ENCODE results near the gene AK4.

The AK4 gene

GRCh38 chr1:65195495-65196417 is 47.8 kb downstream of the AK4 start:
- Histone ChIP-seq H3K27me3 (ENCODE audit: insufficient read depth, poor library complexity, severe bottlenecking) (no peaks in the 10 kb centered on the region), H3K4me3 (ENCODE audit: severe bottlenecking) (no peak overlapping the region), H3K36me3 (ENCODE audit: low read depth) (peaks cover 56% of the 10 kb centered on the region), H3K4me1 (ENCODE audit: insufficient read depth, poor library complexity, severe bottlenecking) (no peaks in the 10 kb centered on the region), H3K27ac (ENCODE audit: poor library complexity, severe bottlenecking) (no peak overlapping the region), H3K9me3 (ENCODE audit: severe bottlenecking) (no peaks in the 10 kb centered on the region)
- TF ChIP-seq, protein P1, sequence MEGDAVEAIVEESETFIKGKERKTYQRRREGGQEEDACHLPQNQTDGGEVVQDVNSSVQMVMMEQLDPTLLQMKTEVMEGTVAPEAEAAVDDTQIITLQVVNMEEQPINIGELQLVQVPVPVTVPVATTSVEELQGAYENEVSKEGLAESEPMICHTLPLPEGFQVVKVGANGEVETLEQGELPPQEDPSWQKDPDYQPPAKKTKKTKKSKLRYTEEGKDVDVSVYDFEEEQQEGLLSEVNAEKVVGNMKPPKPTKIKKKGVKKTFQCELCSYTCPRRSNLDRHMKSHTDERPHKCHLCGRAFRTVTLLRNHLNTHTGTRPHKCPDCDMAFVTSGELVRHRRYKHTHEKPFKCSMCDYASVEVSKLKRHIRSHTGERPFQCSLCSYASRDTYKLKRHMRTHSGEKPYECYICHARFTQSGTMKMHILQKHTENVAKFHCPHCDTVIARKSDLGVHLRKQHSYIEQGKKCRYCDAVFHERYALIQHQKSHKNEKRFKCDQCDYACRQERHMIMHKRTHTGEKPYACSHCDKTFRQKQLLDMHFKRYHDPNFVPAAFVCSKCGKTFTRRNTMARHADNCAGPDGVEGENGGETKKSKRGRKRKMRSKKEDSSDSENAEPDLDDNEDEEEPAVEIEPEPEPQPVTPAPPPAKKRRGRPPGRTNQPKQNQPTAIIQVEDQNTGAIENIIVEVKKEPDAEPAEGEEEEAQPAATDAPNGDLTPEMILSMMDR (IDR thresholded peaks at IDR 0.05; ENCODE audit: poor library complexity, severe bottlenecking): no peak
- ATAC-seq (ENCODE audit: low read depth): no peak
- DNase-seq (ENCODE audit: low spot score): no peak

GRCh38 chr1:65196926-65197325 is 48.9 kb downstream of the AK4 start:
- no peaks in the 10 kb centered on the region for H3K9me3 ChIP-seq (ENCODE audit: severe bottlenecking)
- H3K4me3 ChIP-seq (ENCODE audit: severe bottlenecking): no peak overlapping the region
- H3K4me1 ChIP-seq (ENCODE audit: insufficient read depth, poor library complexity, severe bottlenecking): no peaks in the 10 kb centered on the region
- H3K27ac ChIP-seq (ENCODE audit: poor library complexity, severe bottlenecking): no peak overlapping the region
- peaks cover 51% of the 10 kb centered on the region for H3K36me3 ChIP-seq (ENCODE audit: low read depth)
- no peak for DNase-seq (ENCODE audit: low spot score)
- TF ChIP-seq, protein P1 (IDR thresholded peaks at IDR 0.05; ENCODE audit: poor library complexity, severe bottlenecking): no peak
- no peaks in the 10 kb centered on the region for H3K27me3 ChIP-seq (ENCODE audit: insufficient read depth, poor library complexity, severe bottlenecking)
- no peak for ATAC-seq (ENCODE audit: low read depth)

DNA sequence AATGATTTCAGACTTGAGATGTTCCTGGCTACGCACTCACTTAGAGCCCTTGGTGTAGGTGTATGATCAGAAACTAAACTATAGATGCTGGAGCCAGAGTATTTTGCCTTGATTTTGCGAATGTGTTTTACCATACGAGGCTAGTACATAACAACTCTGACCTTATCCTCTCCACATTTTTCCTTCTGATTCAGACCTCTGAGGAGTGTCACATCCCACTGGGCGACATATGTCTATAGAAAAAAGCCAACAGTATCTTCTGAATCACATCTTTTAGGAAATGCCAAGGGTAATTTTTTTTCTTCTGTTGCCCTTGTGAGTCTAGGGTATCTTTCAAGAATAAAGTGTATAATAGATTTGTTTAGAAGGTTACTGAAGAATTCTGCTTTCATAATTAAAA is 49.6 kb downstream of the AK4 start:
- TF ChIP-seq, protein P1 (IDR thresholded peaks at IDR 0.05; ENCODE audit: poor library complexity, severe bottlenecking): no peak
- H3K4me1 ChIP-seq (ENCODE audit: insufficient read depth, poor library complexity, severe bottlenecking): no peaks in the 10 kb centered on the region
- H3K27me3 ChIP-seq (ENCODE audit: insufficient read depth, poor library complexity, severe bottlenecking): no peaks in the 10 kb centered on the region
- ATAC-seq (ENCODE audit: low read depth) (no peak), DNase-seq (ENCODE audit: low spot score) (no peak)
- H3K36me3 ChIP-seq (ENCODE audit: low read depth): peaks cover 47% of the 10 kb centered on the region
- no peak overlapping the region for H3K27ac ChIP-seq (ENCODE audit: poor library complexity, severe bottlenecking)
- no peaks in the 10 kb centered on the region for H3K9me3 ChIP-seq (ENCODE audit: severe bottlenecking)
- no peak overlapping the region for H3K4me3 ChIP-seq (ENCODE audit: severe bottlenecking)

DNA sequence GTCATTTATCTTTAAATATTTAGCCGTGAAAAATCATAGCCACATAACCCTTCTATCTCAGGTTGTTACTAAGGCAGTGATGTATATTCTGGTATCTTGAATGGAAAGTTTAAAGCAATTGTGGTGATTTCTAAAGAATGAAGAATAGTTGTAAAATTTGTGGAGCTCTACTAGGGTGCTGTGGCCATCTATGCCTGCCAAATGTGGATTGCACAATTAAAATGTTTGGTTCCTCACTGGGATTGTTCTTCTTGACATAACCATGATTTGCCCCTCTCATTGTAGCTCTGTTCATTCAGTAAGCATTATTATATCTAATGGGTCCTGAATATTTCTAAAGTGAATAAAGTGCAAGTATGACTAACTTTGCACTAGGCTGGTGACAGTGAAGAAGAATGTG is 50.1 kb downstream of the AK4 start:
- Histone ChIP-seq H3K27ac (ENCODE audit: poor library complexity, severe bottlenecking) (no peak overlapping the region), H3K9me3 (ENCODE audit: severe bottlenecking) (no peaks in the 10 kb centered on the region), H3K4me1 (ENCODE audit: insufficient read depth, poor library complexity, severe bottlenecking) (no peaks in the 10 kb centered on the region), H3K4me3 (ENCODE audit: severe bottlenecking) (no peak overlapping the region), H3K36me3 (ENCODE audit: low read depth) (peaks cover 46% of the 10 kb centered on the region), H3K27me3 (ENCODE audit: insufficient read depth, poor library complexity, severe bottlenecking) (no peaks in the 10 kb centered on the region)
- TF ChIP-seq, protein P1 (IDR thresholded peaks at IDR 0.05; ENCODE audit: poor library complexity, severe bottlenecking): no peak
- ATAC-seq (ENCODE audit: low read depth) (no peak), DNase-seq (ENCODE audit: low spot score) (no peak)

GRCh38 chr1:65200411-65200810 is 52.4 kb downstream of the AK4 start:
- Histone ChIP-seq H3K27ac (ENCODE audit: poor library complexity, severe bottlenecking) (no peak overlapping the region), H3K4me3 (ENCODE audit: severe bottlenecking) (no peak overlapping the region), H3K36me3 (ENCODE audit: low read depth) (peaks cover 30% of the 10 kb centered on the region), H3K27me3 (ENCODE audit: insufficient read depth, poor library complexity, severe bottlenecking) (no peaks in the 10 kb centered on the region), H3K9me3 (ENCODE audit: severe bottlenecking) (no peaks in the 10 kb centered on the region), H3K4me1 (ENCODE audit: insufficient read depth, poor library complexity, severe bottlenecking) (no peaks in the 10 kb centered on the region)
- DNase-seq (ENCODE audit: low spot score): no peak
- TF ChIP-seq, protein P1 (IDR thresholded peaks at IDR 0.05; ENCODE audit: poor library complexity, severe bottlenecking): no peak
- no peak for ATAC-seq (ENCODE audit: low read depth)

Measured in RWPE2 (cell line).